Measurements from ENCODE around the gene DNAJC7. TPM values are rescaled to one million over a fixed set of nuclear protein-coding genes. Genes with fewer than 3 reads are reported as not detected.
"Not testable (repeated sequence)": the region's sequence is repeated elsewhere in the genome, so short reads cannot be mapped to it uniquely, and the experiment has no call there.

DNAJC7 gene
- total and polyA plus RNA-seq, 4 donors: 66.2 to 89.3 (median 83.0) TPM

- Histone ChIP-seq H3K27me3 (ENCODE audit: control insufficient read depth in 3 of 3, insufficient read depth in 3 of 3, low read length in 2 of 3) (no peaks in the 10 kb centered on the region), H3K4me1 (ENCODE audit: control insufficient read depth in 5 of 5, insufficient read depth in 5 of 5, low read length in 5 of 5) (peaks cover 0 to 12% (median 4%) of the 10 kb centered on the region in 5 donors), H3K4me3 (no peak overlapping the region), H3K9ac (ENCODE audit: insufficient read depth in 1 of 2, low read length in 2 of 2) (no peak overlapping the region), H3K27ac (ENCODE audit: low read depth in 1 of 2, low read length in 1 of 2) (no peak overlapping the region), H3K36me3 (ENCODE audit: control insufficient read depth in 4 of 4, insufficient read depth in 4 of 4, low read length in 4 of 4) (peaks cover 0 to 28% (median 16%) of the 10 kb centered on the region in 4 donors), H3K9me3 (ENCODE audit: control insufficient read depth in 4 of 4, insufficient read depth in 3 of 4, low read length in 3 of 4) (no peaks in the 10 kb centered on the region)
- TF ChIP-seq, protein P1, sequence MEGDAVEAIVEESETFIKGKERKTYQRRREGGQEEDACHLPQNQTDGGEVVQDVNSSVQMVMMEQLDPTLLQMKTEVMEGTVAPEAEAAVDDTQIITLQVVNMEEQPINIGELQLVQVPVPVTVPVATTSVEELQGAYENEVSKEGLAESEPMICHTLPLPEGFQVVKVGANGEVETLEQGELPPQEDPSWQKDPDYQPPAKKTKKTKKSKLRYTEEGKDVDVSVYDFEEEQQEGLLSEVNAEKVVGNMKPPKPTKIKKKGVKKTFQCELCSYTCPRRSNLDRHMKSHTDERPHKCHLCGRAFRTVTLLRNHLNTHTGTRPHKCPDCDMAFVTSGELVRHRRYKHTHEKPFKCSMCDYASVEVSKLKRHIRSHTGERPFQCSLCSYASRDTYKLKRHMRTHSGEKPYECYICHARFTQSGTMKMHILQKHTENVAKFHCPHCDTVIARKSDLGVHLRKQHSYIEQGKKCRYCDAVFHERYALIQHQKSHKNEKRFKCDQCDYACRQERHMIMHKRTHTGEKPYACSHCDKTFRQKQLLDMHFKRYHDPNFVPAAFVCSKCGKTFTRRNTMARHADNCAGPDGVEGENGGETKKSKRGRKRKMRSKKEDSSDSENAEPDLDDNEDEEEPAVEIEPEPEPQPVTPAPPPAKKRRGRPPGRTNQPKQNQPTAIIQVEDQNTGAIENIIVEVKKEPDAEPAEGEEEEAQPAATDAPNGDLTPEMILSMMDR (IDR thresholded peaks at IDR 0.05; ENCODE audit: control extremely low read depth, extremely low read depth): no peak
- ATAC-seq (ENCODE audit: insufficient read depth, low FRiP score) (no peak), DNase-seq (no peak)
- WGBS, 2 donors: 93 to 98% methylated on average over 3 of the region's 3 CpGs
Measured at GRCh38 chr17:42025936-42026335, 8.7 kb upstream of the DNAJC7 start.

- no peak overlapping the region for H3K4me3 ChIP-seq
- H3K9me3 ChIP-seq (ENCODE audit: control insufficient read depth in 4 of 4, insufficient read depth in 3 of 4, low read length in 3 of 4): no peaks in the 10 kb centered on the region
- H3K27ac ChIP-seq (ENCODE audit: low read depth in 1 of 2, low read length in 1 of 2): peak overlapping the region; percentile 62 to 91
- TF ChIP-seq, protein P1 (IDR thresholded peaks at IDR 0.05; ENCODE audit: control extremely low read depth, extremely low read depth): no peak
- H3K36me3 ChIP-seq (ENCODE audit: control insufficient read depth in 4 of 4, insufficient read depth in 4 of 4, low read length in 4 of 4): peaks cover 0 to 28% (median 16%) of the 10 kb centered on the region in 4 donors
- DNase-seq (no peak), ATAC-seq (ENCODE audit: insufficient read depth, low FRiP score) (no peak)
- H3K9ac ChIP-seq (ENCODE audit: insufficient read depth in 1 of 2, low read length in 2 of 2): no peak overlapping the region
- H3K27me3 ChIP-seq (ENCODE audit: control insufficient read depth in 3 of 3, insufficient read depth in 3 of 3, low read length in 2 of 3): no peaks in the 10 kb centered on the region
- peaks cover 0 to 14% (median 5%) of the 10 kb centered on the region in 5 donors for H3K4me1 ChIP-seq (ENCODE audit: control insufficient read depth in 5 of 5, insufficient read depth in 5 of 5, low read length in 5 of 5)
- WGBS, 2 donors: 61 to 68% methylated on average over 8 of the region's 8 CpGs
Measured at GRCh38 chr17:42025191-42025579, 7.9 kb upstream of the DNAJC7 start.

DNA sequence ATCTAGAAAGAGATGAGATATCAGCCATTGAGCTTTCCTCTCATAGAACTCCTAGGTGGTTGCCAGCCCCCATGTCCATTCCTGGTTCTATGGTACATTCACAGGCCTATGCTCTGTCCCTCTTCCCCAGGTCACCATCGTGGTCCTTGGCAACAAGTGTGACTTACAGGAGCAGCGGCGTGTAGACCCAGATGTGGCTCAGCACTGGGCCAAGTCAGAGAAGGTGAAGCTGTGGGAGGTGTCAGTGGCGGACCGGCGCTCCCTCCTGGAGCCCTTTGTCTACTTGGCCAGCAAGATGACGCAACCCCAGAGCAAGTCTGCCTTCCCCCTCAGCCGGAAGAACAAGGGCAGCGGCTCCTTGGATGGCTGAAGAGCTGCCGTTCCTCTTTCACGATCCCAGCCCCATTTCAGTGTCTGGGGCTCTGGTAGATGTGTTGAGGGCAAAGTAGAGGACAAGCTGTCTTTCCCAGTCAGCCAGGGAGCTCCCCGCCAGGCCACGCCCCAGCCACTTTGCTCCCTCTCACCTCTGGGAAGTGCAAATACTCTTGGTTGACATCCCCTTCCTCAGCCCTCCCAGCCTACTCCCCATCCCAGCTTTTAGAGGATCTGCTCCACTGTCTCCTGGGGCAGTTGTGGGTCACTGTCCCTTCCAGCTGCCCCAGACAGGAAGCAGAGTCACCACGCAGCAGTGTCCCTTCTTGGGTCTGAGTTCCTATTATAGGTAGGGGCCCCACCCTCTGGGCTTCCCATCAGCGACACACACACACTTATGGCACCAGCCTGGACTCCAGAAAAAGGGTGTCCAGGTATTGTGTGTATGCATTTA is 6.5 kb upstream of the DNAJC7 start:
- DNase-seq: no peak

GRCh38 chr17:42020845-42021244 is 3.6 kb upstream of the DNAJC7 start:
- not testable (repeated sequence) for DNase-seq; ATAC-seq (ENCODE audit: insufficient read depth, low FRiP score); H3K27me3 ChIP-seq (ENCODE audit: control insufficient read depth in 3 of 3, insufficient read depth in 3 of 3, low read length in 2 of 3); H3K9me3 ChIP-seq (ENCODE audit: control insufficient read depth in 4 of 4, insufficient read depth in 3 of 4, low read length in 3 of 4); H3K4me3 ChIP-seq
- Histone ChIP-seq H3K36me3 (ENCODE audit: control insufficient read depth in 4 of 4, insufficient read depth in 4 of 4, low read length in 4 of 4) (peaks cover 0 to 28% (median 21%) of the 10 kb centered on the region in 4 donors), H3K4me1 (ENCODE audit: control insufficient read depth in 5 of 5, insufficient read depth in 5 of 5, low read length in 5 of 5) (peaks cover 0 to 24% (median 10%) of the 10 kb centered on the region in 5 donors), H3K27ac (ENCODE audit: low read depth in 1 of 2, low read length in 1 of 2) (peak overlapping the region in 1 of 2 donors; percentile 10), H3K9ac (ENCODE audit: insufficient read depth in 1 of 2, low read length in 2 of 2) (peak overlapping the region; percentile 12 to 94)
- 76 to 85% methylated on average over 8 of the region's 8 CpGs for WGBS, 2 donors

More for the DNA sequence above, 6.5 kb upstream of the DNAJC7 start:
- 48 to 57% methylated on average over 15 of the region's 15 CpGs for WGBS, 2 donors
- H3K4me3 ChIP-seq: no peak overlapping the region
- H3K27ac ChIP-seq (ENCODE audit: low read depth in 1 of 2, low read length in 1 of 2): peak overlapping the region; percentile 78 to 84
- peaks cover 0 to 17% (median 8%) of the 10 kb centered on the region in 5 donors for H3K4me1 ChIP-seq (ENCODE audit: control insufficient read depth in 5 of 5, insufficient read depth in 5 of 5, low read length in 5 of 5)
- H3K9ac ChIP-seq (ENCODE audit: insufficient read depth in 1 of 2, low read length in 2 of 2): no peak overlapping the region
- H3K9me3 ChIP-seq (ENCODE audit: control insufficient read depth in 4 of 4, insufficient read depth in 3 of 4, low read length in 3 of 4): no peaks in the 10 kb centered on the region
- no peaks in the 10 kb centered on the region for H3K27me3 ChIP-seq (ENCODE audit: control insufficient read depth in 3 of 3, insufficient read depth in 3 of 3, low read length in 2 of 3)
- ATAC-seq (ENCODE audit: insufficient read depth, low FRiP score): no peak
- H3K36me3 ChIP-seq (ENCODE audit: control insufficient read depth in 4 of 4, insufficient read depth in 4 of 4, low read length in 4 of 4): peaks cover 0 to 28% (median 16%) of the 10 kb centered on the region in 4 donors
- TF ChIP-seq, protein P1 (IDR thresholded peaks at IDR 0.05; ENCODE audit: control extremely low read depth, extremely low read depth): no peak

Measured in lung (tissue), 12 donors.